A673 (cell line): ENCODE measurements around the gene ST7. TPM values are rescaled to one million over a fixed set of nuclear protein-coding genes. Genes with fewer than 3 reads are reported as not detected.
"Not testable (repeated sequence)": the region's sequence is repeated elsewhere in the genome, so short reads cannot be mapped to it uniquely, and the experiment has no call there.

ENCODE experiments used
- BruUV-seq: library from RNA; stranded (reverse); fragments of 400-500 nt; replicated peaks from 2 replicates; lab custom pipeline; 2021; lab: Mats Ljungman, UMichigan
- CTCF ChIA-PET: fragments of 300-600 bp; sonication (Branson Sonifier 250); formaldehyde crosslinking; loops from one replicate; lab custom pipeline; 2022; ENCODE audit warnings: antibody characterized with exemption; lab: Charles Lee
- POLR2A ChIA-PET: fragments of 300-600 bp; sonication (Branson Sonifier 250); formaldehyde crosslinking; loops from one replicate; lab custom pipeline; 2022; ENCODE audit warnings: antibody characterized with exemption; ENCODE audit not compliant: low non-redundant PET; lab: Charles Lee
- DNase-seq: peaks from one replicate; pipeline ENCODE4 v3.0.0-alpha.2; 2015; ENCODE audit warnings: low spot score
- H3K27ac ChIP-seq: fragments of 200-600 bp; sonication (generic); 2 replicates; pipeline ENCODE4 v1.5.1; 2016; ENCODE audit warnings: mixed run types, low read depth, mild to moderate bottlenecking, mixed read lengths, antibody characterized with exemption, low read length; ENCODE audit not compliant: poor library complexity, severe bottlenecking
- H3K27me3 ChIP-seq: fragments of 200-600 bp; sonication (generic); replicated peaks from 2 replicates; pipeline ENCODE4 v1.6.1; 2017; ENCODE audit warnings: mixed run types, low read depth, mild to moderate bottlenecking, mixed read lengths, antibody characterized with exemption, low read length; ENCODE audit not compliant: insufficient read depth, poor library complexity
- H3K36me3 ChIP-seq: fragments of 200-600 bp; sonication (generic); 2 replicates; pipeline ENCODE4 v1.6.1; 2016; ENCODE audit warnings: mixed run types, mild to moderate bottlenecking, mixed read lengths, antibody characterized with exemption, low read length; ENCODE audit not compliant: insufficient read depth, poor library complexity, severe bottlenecking
- H3K4me1 ChIP-seq: fragments of 200-600 bp; sonication (generic); 2 replicates; pipeline ENCODE4 v1.6.1; 2017; ENCODE audit warnings: mixed run types, mild to moderate bottlenecking, mixed read lengths, antibody characterized with exemption, low read length; ENCODE audit not compliant: insufficient read depth, poor library complexity, severe bottlenecking
- H3K4me3 ChIP-seq: fragments of 200-600 bp; sonication (generic); 2 replicates; pipeline ENCODE4 v1.5.1; 2016; ENCODE audit warnings: low read depth, mixed run types, mild to moderate bottlenecking, mixed read lengths, low read length; ENCODE audit not compliant: poor library complexity, severe bottlenecking
- H3K9me3 ChIP-seq: fragments of 200-600 bp; sonication (generic); 2 replicates; pipeline ENCODE4 v1.6.1; 2016; ENCODE audit warnings: mixed run types, low read depth, mild to moderate bottlenecking, mixed read lengths, antibody characterized with exemption, low read length; ENCODE audit not compliant: poor library complexity, severe bottlenecking
- EZH2 ChIP-seq: fragments of 200-600 bp; sonication (generic); IDR thresholded peaks from 2 replicates; pipeline ENCODE4 v1.6.1; 2017; ENCODE audit warnings: borderline replicate concordance, low read depth, mild to moderate bottlenecking, mixed read lengths, antibody characterized with exemption, low read length; ENCODE audit not compliant: poor library complexity, severe bottlenecking
- intact Hi-C: fragments of 100-400 bp; cut with micrococcal nuclease; formaldehyde crosslinking; loops from one replicate; pipeline ENCODE4 v1.10.0; 2022; ENCODE audit not compliant: unreplicated experiment
- total RNA-seq: library from RNA; stranded (reverse); gene quantifications from 2 replicates; pipeline ENCODE4 v1.2.3, GENCODE V29; 2021
- TF ChIP-seq, protein P1 (sequence below): fragments of 300-800, 200-600 bp; sonication (generic); conservative IDR thresholded peaks from 2 replicates; pipeline ENCODE4 v1.5.1; 2017; ENCODE audit warnings: low read depth, mild to moderate bottlenecking, antibody characterized with exemption, low read length, moderate library complexity, mixed read lengths

The ST7 gene
- total RNA-seq, 1 experiment from 2014 or later: 24.3 TPM

DNA sequence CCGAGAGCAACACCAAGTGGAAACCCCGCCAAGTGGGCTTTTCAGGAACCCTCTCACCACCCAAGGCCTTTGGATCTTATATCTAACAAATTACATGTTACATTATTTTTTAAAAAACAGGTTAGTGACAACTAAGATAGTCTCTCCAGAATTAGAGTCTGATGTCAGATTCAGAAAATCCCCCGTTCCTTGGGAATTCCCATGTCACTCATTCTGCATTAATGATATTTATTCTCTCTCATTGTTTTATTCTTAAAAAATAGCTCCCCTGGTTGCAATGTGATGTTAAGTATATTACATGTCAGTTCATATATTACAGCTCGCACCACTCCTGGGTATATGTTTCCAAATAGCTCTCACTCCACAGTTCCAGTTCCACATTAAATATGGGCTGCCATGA is 287.8 kb downstream of the ST7 start:
- Histone ChIP-seq H3K9me3 (peaks cover 5% of the 10 kb centered on the region), H3K4me3 (no peak overlapping the region), H3K36me3 (no peaks in the 10 kb centered on the region), H3K27me3 (no peaks in the 10 kb centered on the region), H3K4me1 (no peaks in the 10 kb centered on the region), H3K27ac (no peak overlapping the region)
- CTCF ChIA-PET: no interaction called here
- DNase-seq: no peak
- intact Hi-C loops: no loop called here
- POLR2A ChIA-PET: no interaction called here
- no TSS peak for BruUV-seq
- TF ChIP-seq, protein P1, sequence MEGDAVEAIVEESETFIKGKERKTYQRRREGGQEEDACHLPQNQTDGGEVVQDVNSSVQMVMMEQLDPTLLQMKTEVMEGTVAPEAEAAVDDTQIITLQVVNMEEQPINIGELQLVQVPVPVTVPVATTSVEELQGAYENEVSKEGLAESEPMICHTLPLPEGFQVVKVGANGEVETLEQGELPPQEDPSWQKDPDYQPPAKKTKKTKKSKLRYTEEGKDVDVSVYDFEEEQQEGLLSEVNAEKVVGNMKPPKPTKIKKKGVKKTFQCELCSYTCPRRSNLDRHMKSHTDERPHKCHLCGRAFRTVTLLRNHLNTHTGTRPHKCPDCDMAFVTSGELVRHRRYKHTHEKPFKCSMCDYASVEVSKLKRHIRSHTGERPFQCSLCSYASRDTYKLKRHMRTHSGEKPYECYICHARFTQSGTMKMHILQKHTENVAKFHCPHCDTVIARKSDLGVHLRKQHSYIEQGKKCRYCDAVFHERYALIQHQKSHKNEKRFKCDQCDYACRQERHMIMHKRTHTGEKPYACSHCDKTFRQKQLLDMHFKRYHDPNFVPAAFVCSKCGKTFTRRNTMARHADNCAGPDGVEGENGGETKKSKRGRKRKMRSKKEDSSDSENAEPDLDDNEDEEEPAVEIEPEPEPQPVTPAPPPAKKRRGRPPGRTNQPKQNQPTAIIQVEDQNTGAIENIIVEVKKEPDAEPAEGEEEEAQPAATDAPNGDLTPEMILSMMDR: no peak
- no peak for TF ChIP-seq EZH2

DNA sequence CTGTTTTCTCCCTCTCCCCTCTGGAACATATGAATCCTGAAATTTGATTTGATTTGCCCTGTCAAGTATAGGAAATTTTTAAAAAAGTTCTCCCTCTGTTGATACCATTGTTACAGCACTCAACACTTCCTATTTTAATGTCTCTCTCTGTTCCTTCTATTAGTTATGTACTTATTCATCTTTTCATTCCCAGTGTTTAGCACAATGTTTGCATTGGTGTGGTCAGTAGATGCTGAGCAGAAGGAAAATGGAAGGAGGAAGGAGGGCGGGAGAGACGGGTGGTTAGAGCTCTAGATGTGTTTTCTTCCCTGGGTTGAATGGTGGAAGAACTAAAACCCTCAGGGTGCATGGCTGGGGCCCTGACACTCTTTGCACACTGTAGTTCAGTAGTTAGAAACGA is 290.1 kb downstream of the ST7 start:
- no peaks in the 10 kb centered on the region for H3K27me3 ChIP-seq
- H3K9me3 ChIP-seq: peaks cover 5% of the 10 kb centered on the region
- intact Hi-C loops: no loop called here
- ChIA-PET CTCF (no interaction called here), POLR2A (no interaction called here)
- no peaks in the 10 kb centered on the region for H3K36me3 ChIP-seq
- H3K4me1 ChIP-seq: no peaks in the 10 kb centered on the region
- no peak for DNase-seq
- TF ChIP-seq, protein P1: no peak
- no peak for TF ChIP-seq EZH2
- H3K27ac ChIP-seq: no peak overlapping the region
- no TSS peak for BruUV-seq
- no peak overlapping the region for H3K4me3 ChIP-seq

DNA sequence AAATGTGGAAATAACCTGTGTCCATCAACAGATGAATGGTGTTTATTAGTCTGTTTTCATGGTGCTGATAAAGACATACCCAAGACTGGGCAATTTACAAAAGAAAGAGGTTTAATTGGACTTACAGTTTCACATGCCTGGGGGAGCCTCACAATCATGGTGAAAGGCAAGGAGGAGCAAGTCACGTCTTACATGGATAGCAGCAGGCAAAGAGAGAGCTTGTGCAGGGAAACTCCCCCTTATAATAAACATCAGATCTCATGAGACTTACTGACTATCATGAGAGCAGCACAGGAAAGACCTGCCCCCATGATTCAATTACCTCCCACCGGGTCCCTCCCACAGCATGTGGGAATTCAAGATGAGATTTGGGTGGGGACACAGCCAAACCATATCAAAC is 292.4 kb downstream of the ST7 start:
- intact Hi-C loops, POLR2A ChIA-PET, H3K4me1 ChIP-seq, H3K27ac ChIP-seq, H3K27me3 ChIP-seq, DNase-seq, H3K9me3 ChIP-seq, H3K4me3 ChIP-seq, BruUV-seq, H3K36me3 ChIP-seq, CTCF ChIA-PET: not testable (repeated sequence)

DNA sequence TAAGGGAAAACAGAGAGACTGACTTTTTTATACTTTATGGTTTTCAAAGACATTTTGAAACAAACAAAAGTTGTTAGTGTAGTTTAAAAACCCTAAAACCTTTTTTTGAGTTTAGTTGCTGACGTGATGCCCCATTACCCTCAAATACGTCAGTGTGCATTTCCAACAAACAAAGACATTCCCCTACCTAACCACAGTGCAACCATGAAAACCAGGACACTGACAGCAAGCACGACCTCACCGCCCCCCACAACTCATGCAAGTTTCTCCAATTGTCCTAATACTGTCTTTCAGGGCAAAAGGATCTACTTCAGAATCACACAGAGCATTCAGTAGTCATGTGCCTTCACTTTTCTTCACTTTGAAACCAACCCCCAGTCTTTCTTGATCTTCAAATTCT is 294.5 kb downstream of the ST7 start:
- Histone ChIP-seq H3K4me3 (no peak overlapping the region), H3K36me3 (no peaks in the 10 kb centered on the region), H3K9me3 (peaks cover 5% of the 10 kb centered on the region), H3K27me3 (no peaks in the 10 kb centered on the region), H3K27ac (no peak overlapping the region), H3K4me1 (no peaks in the 10 kb centered on the region)
- POLR2A ChIA-PET: no interaction called here
- intact Hi-C loops: no loop called here
- BruUV-seq: no TSS peak
- DNase-seq: no peak
- TF ChIP-seq, protein P1: no peak
- no peak for TF ChIP-seq EZH2
- CTCF ChIA-PET: no interaction called here
